ENCODE measurements around the gene PPP1R16B. TPM values are rescaled to one million over a fixed set of nuclear protein-coding genes. Genes with fewer than 3 reads are reported as not detected.

PPP1R16B gene
- total RNA-seq, 2 donors from 2014 or later = 1.3 to 1.9 TPM

- H3K4me1 ChIP-seq (replicated peaks) = no peaks in the 10 kb centered on the region
- DNase-seq (ENCODE audit: low spot score) = no peak
- WGBS = 71% methylated on average over 6 of the region's 6 CpGs
- H3K27me3 ChIP-seq (replicated peaks; ENCODE audit: insufficient read depth) = peaks cover 6% of the 10 kb centered on the region
- H3K36me3 ChIP-seq = no peaks in the 10 kb centered on the region
- H3K9me3 ChIP-seq = no peaks in the 10 kb centered on the region
- TF ChIP-seq CTCF (IDR thresholded peaks at IDR 0.05) (no peak), POLR2A (IDR thresholded peaks at IDR 0.05) (no peak), POLR2AphosphoS5 (IDR thresholded peaks at IDR 0.05) (no peak)
- intact Hi-C loops (cut with DNase I) = no loop called here
- no peak overlapping the region for H3K4me3 ChIP-seq
- H3K27ac ChIP-seq = no peak overlapping the region
Observed at GRCh38 chr20:38809942-38810341, 4.4 kb downstream of the PPP1R16B start.

- H3K4me1 ChIP-seq (replicated peaks) = no peaks in the 10 kb centered on the region
- DNase-seq (ENCODE audit: low spot score) = no peak
- intact Hi-C loops (cut with DNase I) = no loop called here
- no peak for TF ChIP-seq POLR2AphosphoS5 (IDR thresholded peaks at IDR 0.05)
- no peak for TF ChIP-seq POLR2A (IDR thresholded peaks at IDR 0.05)
- TF ChIP-seq CTCF (IDR thresholded peaks at IDR 0.05) = no peak
- H3K4me3 ChIP-seq = no peak overlapping the region
- H3K36me3 ChIP-seq = no peaks in the 10 kb centered on the region
- no peak overlapping the region for H3K27ac ChIP-seq
- H3K9me3 ChIP-seq = no peaks in the 10 kb centered on the region
- 90% methylated on average over 4 of the region's 4 CpGs for WGBS
- peaks cover 6% of the 10 kb centered on the region for H3K27me3 ChIP-seq (replicated peaks; ENCODE audit: insufficient read depth)
Observed at GRCh38 chr20:38810926-38811630, 5.6 kb downstream of the PPP1R16B start.

DNA sequence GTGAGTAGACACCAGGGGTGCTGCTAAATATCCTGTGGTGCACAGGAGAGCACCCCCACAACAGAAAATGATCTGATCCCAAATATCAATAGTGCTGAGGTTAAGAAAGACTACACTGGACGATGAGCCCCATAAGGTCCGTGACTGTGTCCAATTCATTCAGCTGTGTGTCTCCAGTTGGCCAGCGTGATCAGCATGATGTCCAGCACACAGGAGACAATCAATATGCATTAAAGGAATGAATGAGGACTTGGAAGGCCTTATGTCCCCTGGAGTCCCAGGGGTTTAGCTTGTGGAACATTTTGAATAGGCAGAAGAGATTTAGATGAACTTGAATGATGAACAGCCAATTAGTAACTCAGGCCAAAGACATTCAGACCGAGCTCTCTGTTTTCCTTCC, 6.3 kb downstream of the PPP1R16B start:
- Histone ChIP-seq H3K4me3 (no peak overlapping the region), H3K27ac (no peak overlapping the region), H3K9me3 (no peaks in the 10 kb centered on the region), H3K27me3 (replicated peaks; ENCODE audit: insufficient read depth) (peaks cover 6% of the 10 kb centered on the region), H3K4me1 (replicated peaks) (no peaks in the 10 kb centered on the region), H3K36me3 (no peaks in the 10 kb centered on the region)
- DNase-seq (ENCODE audit: low spot score) = no peak
- WGBS = 89% methylated on average over 4 of the region's 4 CpGs
- no peak for TF ChIP-seq CTCF (IDR thresholded peaks at IDR 0.05)
- TF ChIP-seq POLR2A (IDR thresholded peaks at IDR 0.05) = no peak
- TF ChIP-seq POLR2AphosphoS5 (IDR thresholded peaks at IDR 0.05) = no peak
- intact Hi-C loops (cut with DNase I) = no loop called here

DNA sequence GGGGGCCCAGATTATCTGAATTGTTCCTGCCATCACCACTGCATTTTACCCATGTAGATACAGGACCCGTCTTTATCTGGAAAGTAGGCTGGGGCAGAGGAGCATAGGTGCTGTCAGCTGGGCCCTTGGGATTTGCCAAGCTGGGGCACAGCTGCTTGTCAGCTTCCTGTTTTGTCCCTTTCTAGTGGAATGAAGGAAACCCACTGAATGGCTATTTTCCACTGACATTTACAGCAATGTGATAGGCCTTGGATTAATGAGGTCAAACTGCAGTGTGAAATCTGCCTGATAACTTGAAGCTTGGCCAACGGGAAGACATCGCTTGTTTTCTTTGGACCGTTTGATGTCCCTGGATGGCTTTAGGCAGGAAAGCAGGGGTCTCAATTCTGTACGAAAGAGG, 6.7 kb downstream of the PPP1R16B start:
- Histone ChIP-seq H3K27ac (no peak overlapping the region), H3K9me3 (no peaks in the 10 kb centered on the region), H3K4me1 (replicated peaks) (no peaks in the 10 kb centered on the region), H3K4me3 (no peak overlapping the region), H3K36me3 (no peaks in the 10 kb centered on the region), H3K27me3 (replicated peaks; ENCODE audit: insufficient read depth) (peaks cover 3% of the 10 kb centered on the region)
- 57% methylated on average over 5 of the region's 5 CpGs for WGBS
- no peak for TF ChIP-seq POLR2A (IDR thresholded peaks at IDR 0.05)
- TF ChIP-seq CTCF (IDR thresholded peaks at IDR 0.05) = no peak
- TF ChIP-seq POLR2AphosphoS5 (IDR thresholded peaks at IDR 0.05) = no peak
- intact Hi-C loops (cut with DNase I) = no loop called here
- DNase-seq (ENCODE audit: low spot score) = no peak

Measured in prostate gland (tissue), 2 donors.